BJ (cell line): ENCODE data around the gene NBPF3. TPM values are rescaled to one million over a fixed set of nuclear protein-coding genes. Genes with fewer than 3 reads are reported as not detected.

Experiments
- CTCF ChIA-PET: fragments of 350-600 bp; formaldehyde crosslinking; extraction: SDS; loops from one replicate; lab custom pipeline; 2021; ENCODE audit warnings: antibody characterized with exemption, inconsistent platforms; lab: Yijun Ruan, JAX
- POLR2A ChIA-PET: fragments of 300-600 bp; sonication (Branson Sonifier 250); formaldehyde crosslinking; extraction: SDS; loops from one replicate; lab custom pipeline; 2021; ENCODE audit warnings: antibody characterized with exemption; lab: Charles Lee
- DNase-seq: peaks from one replicate; pipeline ENCODE4 v3.0.0-alpha.2; 2011; ENCODE audit warnings: low read depth
- H3K27me3 ChIP-seq: 2 replicates; pipeline ENCODE4 v1.6.0; 2011; ENCODE audit warnings: low read length; ENCODE audit not compliant: control insufficient read depth, insufficient read depth
- H3K36me3 ChIP-seq: 2 replicates; pipeline ENCODE4 v1.5.1; 2011; ENCODE audit warnings: low read length; ENCODE audit not compliant: control insufficient read depth, insufficient read depth
- H3K4me3 ChIP-seq: 2 replicates; pipeline ENCODE4 v1.5.1; 2011; ENCODE audit warnings: low read depth, mild to moderate bottlenecking, control low read depth, low read length
- polyA plus RNA-seq: library from polyadenylated mRNA; depleted of rRNA; stranded (reverse); fragments of >200 nt; gene quantifications from 2 replicates; pipeline ENCODE4 v1.2.3, GENCODE V29; 2011
- TF ChIP-seq, protein P1 (sequence below): IDR thresholded peaks from 2 replicates; pipeline ENCODE4 v1.5.1; 2011; ENCODE audit warnings: low read depth, mild to moderate bottlenecking, control low read depth, inconsistent platforms, low read length, moderate library complexity; ENCODE audit not compliant: insufficient read depth

The NBPF3 gene
- polyA plus RNA-seq, 1 experiment, result 17.8 TPM

- CTCF ChIA-PET, result interaction anchor here (0.6 to 4.7 kb wide), 22 partner anchors 8 to 260 kb away, joined by 3 to 113 read pairs (median 4); partner anchors contain the start of gene ALPL
These were observed 51.8 kb downstream of the NBPF3 start for GRCh38 chr1:21491488-21492355.

GRCh38 chr1:21492356-21492625, 52.4 kb downstream of the NBPF3 start:
- CTCF ChIA-PET, result interaction anchor here (1.4 to 4.7 kb wide), 4 partner anchors 24 to 167 kb away, joined by 4 to 113 read pairs (median 4); no protein-coding TSS in a partner anchor
- H3K36me3 ChIP-seq, result no peaks in the 10 kb centered on the region
- POLR2A ChIA-PET, result interaction anchor here (0.5 kb wide), 1 partner anchor 12 kb away, joined by 3 read pairs; no protein-coding TSS in a partner anchor
- TF ChIP-seq, protein P1, sequence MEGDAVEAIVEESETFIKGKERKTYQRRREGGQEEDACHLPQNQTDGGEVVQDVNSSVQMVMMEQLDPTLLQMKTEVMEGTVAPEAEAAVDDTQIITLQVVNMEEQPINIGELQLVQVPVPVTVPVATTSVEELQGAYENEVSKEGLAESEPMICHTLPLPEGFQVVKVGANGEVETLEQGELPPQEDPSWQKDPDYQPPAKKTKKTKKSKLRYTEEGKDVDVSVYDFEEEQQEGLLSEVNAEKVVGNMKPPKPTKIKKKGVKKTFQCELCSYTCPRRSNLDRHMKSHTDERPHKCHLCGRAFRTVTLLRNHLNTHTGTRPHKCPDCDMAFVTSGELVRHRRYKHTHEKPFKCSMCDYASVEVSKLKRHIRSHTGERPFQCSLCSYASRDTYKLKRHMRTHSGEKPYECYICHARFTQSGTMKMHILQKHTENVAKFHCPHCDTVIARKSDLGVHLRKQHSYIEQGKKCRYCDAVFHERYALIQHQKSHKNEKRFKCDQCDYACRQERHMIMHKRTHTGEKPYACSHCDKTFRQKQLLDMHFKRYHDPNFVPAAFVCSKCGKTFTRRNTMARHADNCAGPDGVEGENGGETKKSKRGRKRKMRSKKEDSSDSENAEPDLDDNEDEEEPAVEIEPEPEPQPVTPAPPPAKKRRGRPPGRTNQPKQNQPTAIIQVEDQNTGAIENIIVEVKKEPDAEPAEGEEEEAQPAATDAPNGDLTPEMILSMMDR, result no peak
- H3K4me3 ChIP-seq, result no peak overlapping the region
- DNase-seq, result no peak
- peaks cover 7% of the 10 kb centered on the region for H3K27me3 ChIP-seq

More at GRCh38 chr1:21491488-21492355, 51.8 kb downstream of the NBPF3 start:
- DNase-seq, result no peak
- Histone ChIP-seq H3K36me3 (no peaks in the 10 kb centered on the region), H3K27me3 (peaks cover 5% of the 10 kb centered on the region), H3K4me3 (no peak overlapping the region)
- POLR2A ChIA-PET, result interaction anchor here (0.5 kb wide), 1 partner anchor 12 kb away, joined by 3 read pairs; no protein-coding TSS in a partner anchor
- TF ChIP-seq, protein P1, result no peak

- no peaks in the 10 kb centered on the region for H3K36me3 ChIP-seq
- POLR2A ChIA-PET, result no interaction called here
- no peak overlapping the region for H3K4me3 ChIP-seq
- CTCF ChIA-PET, result no interaction called here
- DNase-seq, result no peak
- H3K27me3 ChIP-seq, result peaks cover 10% of the 10 kb centered on the region
- TF ChIP-seq, protein P1, result no peak
These were observed 54.3 kb downstream of the NBPF3 start for GRCh38 chr1:21494196-21494595.

- no peaks in the 10 kb centered on the region for H3K36me3 ChIP-seq
- DNase-seq, result no peak
- H3K4me3 ChIP-seq, result no peak overlapping the region
- CTCF ChIA-PET, result interaction anchor here (1.1 to 2.5 kb wide), 3 partner anchors 80 to 125 kb away, joined by 3 to 19 read pairs (median 4); no protein-coding TSS in a partner anchor
- TF ChIP-seq, protein P1, result no peak
- POLR2A ChIA-PET, result no interaction called here
- peaks cover 10% of the 10 kb centered on the region for H3K27me3 ChIP-seq
These were observed 55.4 kb downstream of the NBPF3 start for GRCh38 chr1:21495225-21495820.

- Histone ChIP-seq H3K36me3 (no peaks in the 10 kb centered on the region), H3K4me3 (no peak overlapping the region), H3K27me3 (peaks cover 10% of the 10 kb centered on the region)
- ChIA-PET CTCF (interaction anchor here (0.6 to 2.5 kb wide), 4 partner anchors 79 to 282 kb away, joined by 3 to 19 read pairs (median 4); no protein-coding TSS in a partner anchor), POLR2A (no interaction called here)
- no peak for DNase-seq
- TF ChIP-seq, protein P1, result no peak
These were observed 56.1 kb downstream of the NBPF3 start for GRCh38 chr1:21496063-21496462.
